ENCODE measurements around the gene SIM2. TPM values are rescaled to one million over a fixed set of nuclear protein-coding genes. Genes with fewer than 3 reads are reported as not detected.

SIM2 gene
- total and polyA plus RNA-seq, 2 experiments from 2014 or later: 0.16 to 0.49 TPM

- TF ChIP-seq, protein P1, sequence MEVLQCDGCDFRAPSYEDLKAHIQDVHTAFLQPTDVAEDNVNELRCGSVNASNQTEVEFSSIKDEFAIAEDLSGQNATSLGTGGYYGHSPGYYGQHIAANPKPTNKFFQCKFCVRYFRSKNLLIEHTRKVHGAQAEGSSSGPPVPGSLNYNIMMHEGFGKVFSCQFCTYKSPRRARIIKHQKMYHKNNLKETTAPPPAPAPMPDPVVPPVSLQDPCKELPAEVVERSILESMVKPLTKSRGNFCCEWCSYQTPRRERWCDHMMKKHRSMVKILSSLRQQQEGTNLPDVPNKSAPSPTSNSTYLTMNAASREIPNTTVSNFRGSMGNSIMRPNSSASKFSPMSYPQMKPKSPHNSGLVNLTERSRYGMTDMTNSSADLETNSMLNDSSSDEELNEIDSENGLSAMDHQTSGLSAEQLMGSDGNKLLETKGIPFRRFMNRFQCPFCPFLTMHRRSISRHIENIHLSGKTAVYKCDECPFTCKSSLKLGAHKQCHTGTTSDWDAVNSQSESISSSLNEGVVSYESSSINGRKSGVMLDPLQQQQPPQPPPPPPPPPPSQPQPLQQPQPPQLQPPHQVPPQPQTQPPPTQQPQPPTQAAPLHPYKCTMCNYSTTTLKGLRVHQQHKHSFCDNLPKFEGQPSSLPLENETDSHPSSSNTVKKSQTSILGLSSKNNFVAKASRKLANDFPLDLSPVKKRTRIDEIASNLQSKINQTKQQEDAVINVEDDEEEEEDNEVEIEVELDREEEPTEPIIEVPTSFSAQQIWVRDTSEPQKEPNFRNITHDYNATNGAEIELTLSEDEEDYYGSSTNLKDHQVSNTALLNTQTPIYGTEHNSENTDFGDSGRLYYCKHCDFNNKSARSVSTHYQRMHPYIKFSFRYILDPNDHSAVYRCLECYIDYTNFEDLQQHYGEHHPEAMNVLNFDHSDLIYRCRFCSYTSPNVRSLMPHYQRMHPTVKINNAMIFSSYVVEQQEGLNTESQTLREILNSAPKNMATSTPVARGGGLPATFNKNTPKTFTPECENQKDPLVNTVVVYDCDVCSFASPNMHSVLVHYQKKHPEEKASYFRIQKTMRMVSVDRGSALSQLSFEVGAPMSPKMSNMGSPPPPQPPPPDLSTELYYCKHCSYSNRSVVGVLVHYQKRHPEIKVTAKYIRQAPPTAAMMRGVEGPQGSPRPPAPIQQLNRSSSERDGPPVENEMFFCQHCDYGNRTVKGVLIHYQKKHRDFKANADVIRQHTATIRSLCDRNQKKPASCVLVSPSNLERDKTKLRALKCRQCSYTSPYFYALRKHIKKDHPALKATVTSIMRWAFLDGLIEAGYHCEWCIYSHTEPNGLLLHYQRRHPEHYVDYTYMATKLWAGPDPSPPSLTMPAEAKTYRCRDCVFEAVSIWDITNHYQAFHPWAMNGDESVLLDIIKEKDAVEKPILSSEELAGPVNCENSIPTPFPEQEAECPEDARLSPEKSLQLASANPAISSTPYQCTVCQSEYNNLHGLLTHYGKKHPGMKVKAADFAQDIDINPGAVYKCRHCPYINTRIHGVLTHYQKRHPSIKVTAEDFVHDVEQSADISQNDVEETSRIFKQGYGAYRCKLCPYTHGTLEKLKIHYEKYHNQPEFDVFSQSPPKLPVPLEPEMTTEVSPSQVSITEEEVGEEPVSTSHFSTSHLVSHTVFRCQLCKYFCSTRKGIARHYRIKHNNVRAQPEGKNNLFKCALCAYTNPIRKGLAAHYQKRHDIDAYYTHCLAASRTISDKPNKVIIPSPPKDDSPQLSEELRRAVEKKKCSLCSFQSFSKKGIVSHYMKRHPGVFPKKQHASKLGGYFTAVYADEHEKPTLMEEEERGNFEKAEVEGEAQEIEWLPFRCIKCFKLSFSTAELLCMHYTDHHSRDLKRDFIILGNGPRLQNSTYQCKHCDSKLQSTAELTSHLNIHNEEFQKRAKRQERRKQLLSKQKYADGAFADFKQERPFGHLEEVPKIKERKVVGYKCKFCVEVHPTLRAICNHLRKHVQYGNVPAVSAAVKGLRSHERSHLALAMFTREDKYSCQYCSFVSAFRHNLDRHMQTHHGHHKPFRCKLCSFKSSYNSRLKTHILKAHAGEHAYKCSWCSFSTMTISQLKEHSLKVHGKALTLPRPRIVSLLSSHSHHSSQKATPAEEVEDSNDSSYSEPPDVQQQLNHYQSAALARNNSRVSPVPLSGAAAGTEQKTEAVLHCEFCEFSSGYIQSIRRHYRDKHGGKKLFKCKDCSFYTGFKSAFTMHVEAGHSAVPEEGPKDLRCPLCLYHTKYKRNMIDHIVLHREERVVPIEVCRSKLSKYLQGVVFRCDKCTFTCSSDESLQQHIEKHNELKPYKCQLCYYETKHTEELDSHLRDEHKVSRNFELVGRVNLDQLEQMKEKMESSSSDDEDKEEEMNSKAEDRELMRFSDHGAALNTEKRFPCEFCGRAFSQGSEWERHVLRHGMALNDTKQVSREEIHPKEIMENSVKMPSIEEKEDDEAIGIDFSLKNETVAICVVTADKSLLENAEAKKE (CRISPR knock-in tag; IDR thresholded peaks at IDR 0.05): no peak
- TF ChIP-seq STAT1 (IDR thresholded peaks at IDR 0.05; ENCODE audit: unreplicated experiment): no peak
- no peak for TF ChIP-seq EZH2 (IDR thresholded peaks at IDR 0.05; ENCODE audit: low read depth, unreplicated experiment)
- no peak for TF ChIP-seq ZNF331 (CRISPR knock-in tag; IDR thresholded peaks at IDR 0.05; ENCODE audit: low read depth)
- TF ChIP-seq JUNB (IDR thresholded peaks at IDR 0.05; ENCODE audit: unreplicated experiment): no peak
- TF ChIP-seq ETS1 (IDR thresholded peaks at IDR 0.05): no peak
- TF ChIP-seq CTCF (conservative IDR thresholded peaks at IDR 0.05; ENCODE audit: low read depth in 2 of 2): no peak
Observed at GRCh38 chr21:36716387-36716786, 17.5 kb downstream of the SIM2 start (continued).
